NCI-H1092 treated with DMSO at 0.1 percent for 48 hours (cell line): Measurements from ENCODE around the gene BCLAF1.

Source experiments
- DNase-seq: peaks from one replicate; lab custom pipeline; 2025; lab: John Stamatoyannopoulos, UW

Gene BCLAF1, protein sequence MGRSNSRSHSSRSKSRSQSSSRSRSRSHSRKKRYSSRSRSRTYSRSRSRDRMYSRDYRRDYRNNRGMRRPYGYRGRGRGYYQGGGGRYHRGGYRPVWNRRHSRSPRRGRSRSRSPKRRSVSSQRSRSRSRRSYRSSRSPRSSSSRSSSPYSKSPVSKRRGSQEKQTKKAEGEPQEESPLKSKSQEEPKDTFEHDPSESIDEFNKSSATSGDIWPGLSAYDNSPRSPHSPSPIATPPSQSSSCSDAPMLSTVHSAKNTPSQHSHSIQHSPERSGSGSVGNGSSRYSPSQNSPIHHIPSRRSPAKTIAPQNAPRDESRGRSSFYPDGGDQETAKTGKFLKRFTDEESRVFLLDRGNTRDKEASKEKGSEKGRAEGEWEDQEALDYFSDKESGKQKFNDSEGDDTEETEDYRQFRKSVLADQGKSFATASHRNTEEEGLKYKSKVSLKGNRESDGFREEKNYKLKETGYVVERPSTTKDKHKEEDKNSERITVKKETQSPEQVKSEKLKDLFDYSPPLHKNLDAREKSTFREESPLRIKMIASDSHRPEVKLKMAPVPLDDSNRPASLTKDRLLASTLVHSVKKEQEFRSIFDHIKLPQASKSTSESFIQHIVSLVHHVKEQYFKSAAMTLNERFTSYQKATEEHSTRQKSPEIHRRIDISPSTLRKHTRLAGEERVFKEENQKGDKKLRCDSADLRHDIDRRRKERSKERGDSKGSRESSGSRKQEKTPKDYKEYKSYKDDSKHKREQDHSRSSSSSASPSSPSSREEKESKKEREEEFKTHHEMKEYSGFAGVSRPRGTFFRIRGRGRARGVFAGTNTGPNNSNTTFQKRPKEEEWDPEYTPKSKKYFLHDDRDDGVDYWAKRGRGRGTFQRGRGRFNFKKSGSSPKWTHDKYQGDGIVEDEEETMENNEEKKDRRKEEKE

DNA sequence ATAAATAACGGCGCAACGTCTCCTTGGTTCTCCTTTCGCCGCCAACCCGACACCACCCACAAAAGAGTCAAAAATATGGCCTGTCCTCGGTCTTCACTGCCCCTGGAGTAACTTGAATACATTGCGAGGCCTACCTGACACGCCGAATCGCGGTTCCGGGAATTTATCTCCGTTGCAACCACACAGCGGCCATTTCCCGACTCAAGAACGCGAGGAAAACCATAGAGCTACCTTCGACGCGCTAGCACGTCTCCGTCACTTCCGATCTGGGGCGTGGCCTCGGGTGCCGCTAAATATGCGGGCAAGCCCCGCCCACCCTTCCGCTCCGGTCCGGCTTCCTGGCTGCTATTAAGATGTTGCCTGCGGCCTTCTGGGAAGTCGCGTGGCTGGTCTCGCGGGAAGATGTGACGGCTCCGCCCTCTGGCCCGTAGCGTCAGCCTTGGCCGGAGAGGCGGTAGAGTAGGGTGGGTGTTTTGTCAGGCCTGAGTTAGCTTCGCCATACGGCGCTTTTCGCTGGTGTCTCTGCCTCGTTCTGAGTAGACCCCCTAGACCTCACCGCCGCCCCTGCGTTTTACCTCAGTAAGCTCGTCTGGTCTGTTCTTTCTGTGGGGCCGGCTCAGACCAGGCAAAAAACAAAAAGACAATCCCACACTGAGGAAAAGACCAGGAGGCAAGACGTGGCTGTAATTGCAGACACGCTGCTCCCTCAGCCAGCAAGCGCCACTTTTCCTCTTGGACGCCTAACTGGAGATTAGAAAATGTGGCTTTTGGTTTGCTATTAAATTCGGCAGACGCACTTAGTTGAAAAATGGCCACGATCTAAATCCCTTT is at the start of gene BCLAF1:
Gene BCLAF1 (minus strand): TSS at position 268 of the 831 bp plus-strand sequence. CDS start 9,980 bp downstream, outside the sequence.
- DNase-seq, result peak; percentile 98

DNA sequence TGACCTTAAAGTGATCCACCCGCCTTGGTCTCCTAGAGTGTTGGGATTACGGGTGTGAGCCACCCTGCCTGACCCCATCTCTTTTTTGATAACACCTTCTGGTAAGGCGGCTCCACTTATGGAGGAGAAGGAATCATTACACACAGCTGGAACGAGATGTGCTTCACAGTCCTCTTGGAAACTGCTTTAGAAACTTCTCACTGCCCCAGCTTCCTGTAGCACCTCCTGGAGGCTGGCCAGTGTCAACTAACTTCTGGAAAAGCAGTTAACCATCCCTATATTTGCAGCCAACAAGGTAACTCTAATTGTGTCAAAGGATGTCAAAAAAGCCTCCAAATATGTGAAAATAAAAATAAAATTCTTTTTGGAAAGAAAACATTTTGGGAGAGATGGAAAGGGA is 48.8 kb upstream of the BCLAF1 start:
- no peak for DNase-seq

DNA sequence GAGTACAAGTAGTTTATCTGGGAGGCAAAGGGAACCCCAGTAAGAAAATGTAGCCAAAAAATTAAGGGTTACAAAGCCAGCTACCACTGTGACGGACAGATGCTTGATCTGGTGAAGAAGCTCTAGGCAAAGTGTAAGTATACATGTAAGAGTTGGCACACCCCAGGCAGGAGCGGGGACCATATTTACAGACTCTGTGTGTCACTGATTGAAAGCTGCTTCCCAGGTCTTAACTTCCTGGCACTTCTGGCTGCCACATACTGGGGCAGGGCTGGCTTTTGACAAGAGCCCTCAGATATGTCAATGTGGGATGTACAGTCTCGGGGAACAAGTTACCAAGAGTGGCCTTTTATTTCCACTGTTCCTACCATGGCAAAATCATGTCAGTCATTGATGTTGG is 48.0 kb upstream of the BCLAF1 start:
- no peak for DNase-seq

DNA sequence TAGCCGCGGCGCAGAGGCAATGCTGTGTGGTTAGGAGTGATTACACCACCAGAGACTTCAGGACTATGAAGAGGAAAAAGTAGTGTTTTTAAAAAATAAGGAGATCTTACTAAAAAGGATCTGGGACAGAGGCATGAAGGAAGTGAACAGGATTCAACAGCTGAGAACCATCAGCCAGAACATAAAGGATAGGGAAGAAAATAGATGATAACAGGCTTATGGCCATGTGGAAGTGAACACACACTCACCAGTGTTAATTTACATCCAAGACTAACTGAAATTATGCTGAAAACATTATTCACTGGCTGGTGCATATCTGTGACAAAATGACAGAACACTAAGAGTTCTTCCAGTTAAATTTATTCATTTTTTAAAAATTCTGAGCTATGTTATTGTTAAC is 47.5 kb upstream of the BCLAF1 start:
- no peak for DNase-seq

DNA sequence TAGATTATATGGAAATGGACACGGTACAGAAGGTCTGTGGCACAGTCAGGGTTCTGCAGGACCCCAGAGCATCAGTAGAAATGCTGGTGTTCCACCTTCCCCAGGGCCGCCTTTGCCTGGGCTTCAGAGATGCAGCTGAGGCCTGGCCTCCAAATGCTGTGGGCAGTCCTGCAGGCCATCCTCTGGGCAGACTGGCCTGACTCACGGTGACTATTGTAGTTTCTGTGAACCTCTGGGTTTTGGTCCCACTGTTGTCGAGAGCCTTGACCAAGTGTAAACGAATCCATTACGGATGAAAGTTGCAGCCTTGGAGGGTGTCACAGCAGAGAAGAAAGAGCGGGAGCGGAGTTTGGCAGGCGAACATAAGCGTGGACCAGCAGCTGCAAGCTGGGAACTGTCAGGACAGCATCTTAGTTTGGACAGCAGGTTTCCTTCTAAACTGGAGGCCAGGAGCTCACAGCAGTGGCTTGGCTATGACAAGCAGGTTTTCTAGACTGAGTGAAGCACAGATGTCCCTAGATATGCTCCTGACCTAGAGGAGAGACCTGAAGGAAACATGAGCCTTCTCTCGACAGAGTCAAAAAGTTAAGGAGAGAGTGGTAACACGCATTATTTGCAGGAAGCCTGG is 46.2 kb upstream of the BCLAF1 start:
- DNase-seq, result no peak

DNA sequence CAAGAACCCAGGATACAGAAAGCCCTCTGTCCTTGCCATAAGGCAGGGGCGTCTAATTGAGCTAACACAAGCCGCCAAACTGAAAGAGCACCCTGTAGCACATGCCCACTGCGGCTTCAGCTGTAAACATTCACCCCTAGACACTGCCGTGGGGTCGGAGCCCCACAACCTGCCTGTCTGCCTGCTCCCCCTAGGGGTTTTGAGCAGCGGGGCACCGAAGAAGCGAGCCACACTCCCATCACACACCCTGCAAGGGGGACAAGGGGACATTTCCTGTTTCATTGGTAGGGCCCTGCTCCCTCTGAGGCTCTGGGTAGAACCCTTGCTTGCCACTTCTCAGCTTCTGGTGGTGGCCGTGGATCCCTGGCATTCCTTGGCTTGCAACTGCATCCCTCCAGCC is 45.2 kb upstream of the BCLAF1 start:
- no peak for DNase-seq

DNA sequence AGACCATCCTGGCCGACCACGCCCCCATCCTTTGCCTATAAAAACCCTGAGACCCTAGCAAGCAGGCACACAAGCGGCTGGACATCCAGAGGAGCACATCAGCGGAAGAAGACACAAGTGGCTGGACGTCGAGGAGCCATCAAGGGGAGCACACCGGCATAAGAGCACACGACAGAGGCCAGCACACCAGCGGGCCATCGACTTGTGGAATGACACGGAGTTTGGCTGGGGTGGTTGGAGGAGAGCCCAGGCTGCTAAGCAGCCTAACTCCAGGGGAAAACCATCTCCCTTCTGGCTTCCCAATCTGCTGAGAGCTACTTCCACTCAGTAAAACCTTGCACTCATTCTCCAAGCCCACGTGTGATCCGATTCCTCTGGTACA is 44.8 kb upstream of the BCLAF1 start:
- no peak for DNase-seq

DNA sequence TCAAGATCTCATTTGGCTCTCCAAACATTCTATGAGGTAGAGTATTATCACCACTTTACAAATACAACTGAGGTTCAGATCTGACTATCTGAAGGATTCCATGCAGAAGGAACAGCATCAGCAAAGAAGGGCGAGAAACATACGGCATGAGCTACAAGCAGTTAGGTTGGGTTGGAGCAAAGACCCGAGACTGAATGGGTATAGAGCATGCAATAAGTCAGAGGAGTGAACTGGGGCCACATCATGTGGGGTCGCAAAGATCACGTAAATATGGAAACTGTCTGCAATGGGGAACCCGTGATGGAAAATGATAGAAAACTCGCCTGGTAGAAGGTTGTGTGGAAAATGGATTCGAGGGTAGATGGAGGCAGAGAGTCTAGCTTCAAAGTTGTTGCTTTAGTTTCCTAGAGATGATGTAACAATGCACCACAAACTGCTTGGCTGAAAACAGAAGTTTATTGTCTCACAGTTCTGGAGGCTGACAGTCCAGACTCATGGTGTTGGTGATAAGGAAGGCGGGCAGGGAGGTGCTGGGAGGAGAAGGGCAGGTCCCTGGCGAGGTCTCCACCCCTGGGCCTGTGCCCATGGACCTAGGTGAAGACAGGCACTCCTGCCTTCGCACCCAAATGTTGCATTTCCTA is 44.3 kb upstream of the BCLAF1 start:
- no peak for DNase-seq

DNA sequence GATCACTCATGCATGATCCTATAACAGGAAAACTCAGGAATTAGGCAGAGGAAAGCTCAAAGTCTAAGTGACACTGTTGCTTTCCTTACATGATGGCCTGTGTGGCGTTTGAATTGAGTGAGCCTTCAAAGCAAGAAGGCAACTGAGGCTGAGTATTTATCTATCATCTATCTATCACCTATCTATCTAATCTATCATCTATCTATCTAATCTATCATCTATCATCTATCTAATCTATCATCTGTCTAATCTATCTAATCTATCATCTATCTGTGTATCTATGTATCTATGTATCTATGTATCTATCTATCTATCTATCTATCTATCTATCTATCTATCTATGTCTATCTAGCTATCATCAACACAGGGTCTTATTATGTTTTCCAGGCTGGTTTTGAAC is 41.8 kb upstream of the BCLAF1 start:
- DNase-seq, result no peak

DNA sequence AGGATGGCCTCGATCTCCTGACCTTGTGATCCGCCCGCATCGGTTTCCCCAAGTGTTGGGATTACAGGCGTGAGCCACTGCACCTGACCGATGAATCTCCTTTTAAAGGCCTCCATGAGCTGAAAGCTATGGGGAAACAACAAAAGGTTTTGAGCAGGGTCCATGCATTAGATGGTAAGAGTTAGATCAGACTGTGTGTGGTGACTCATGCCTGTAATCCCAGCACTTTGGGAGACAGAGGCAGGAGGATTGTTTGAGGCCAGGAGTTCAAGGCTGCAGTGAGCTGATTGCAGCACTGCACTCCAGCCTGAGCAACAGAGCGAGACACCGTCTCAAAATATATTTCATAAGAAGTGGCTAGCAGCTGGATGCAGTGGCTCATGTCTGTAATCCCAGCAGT is 41.0 kb upstream of the BCLAF1 start:
- no peak for DNase-seq

DNA sequence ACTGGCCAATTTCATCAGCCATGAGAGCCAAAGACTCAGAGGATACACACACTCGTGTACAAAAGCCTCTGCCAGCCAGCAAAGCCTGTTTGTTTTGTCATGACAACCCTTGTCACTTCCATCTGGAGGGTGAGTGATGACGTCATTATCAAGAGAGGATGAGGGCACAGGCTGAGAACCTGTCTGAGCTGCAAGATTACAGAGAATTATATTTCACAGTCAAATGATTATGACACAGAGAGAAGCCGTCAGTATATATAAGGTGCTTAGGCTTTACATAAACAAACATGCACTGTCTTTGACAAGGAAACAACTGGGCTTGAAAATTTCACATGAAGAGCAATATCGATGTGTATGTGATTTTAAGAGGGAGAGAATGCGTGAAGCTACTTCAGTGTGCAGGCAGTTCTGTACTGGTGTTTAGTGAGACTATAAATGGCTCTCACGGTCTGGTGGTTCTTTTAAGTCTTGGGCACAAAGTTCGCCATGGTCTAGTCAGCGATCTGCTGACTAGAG is 36.5 kb upstream of the BCLAF1 start:
- DNase-seq, result peak; percentile 41

DNA sequence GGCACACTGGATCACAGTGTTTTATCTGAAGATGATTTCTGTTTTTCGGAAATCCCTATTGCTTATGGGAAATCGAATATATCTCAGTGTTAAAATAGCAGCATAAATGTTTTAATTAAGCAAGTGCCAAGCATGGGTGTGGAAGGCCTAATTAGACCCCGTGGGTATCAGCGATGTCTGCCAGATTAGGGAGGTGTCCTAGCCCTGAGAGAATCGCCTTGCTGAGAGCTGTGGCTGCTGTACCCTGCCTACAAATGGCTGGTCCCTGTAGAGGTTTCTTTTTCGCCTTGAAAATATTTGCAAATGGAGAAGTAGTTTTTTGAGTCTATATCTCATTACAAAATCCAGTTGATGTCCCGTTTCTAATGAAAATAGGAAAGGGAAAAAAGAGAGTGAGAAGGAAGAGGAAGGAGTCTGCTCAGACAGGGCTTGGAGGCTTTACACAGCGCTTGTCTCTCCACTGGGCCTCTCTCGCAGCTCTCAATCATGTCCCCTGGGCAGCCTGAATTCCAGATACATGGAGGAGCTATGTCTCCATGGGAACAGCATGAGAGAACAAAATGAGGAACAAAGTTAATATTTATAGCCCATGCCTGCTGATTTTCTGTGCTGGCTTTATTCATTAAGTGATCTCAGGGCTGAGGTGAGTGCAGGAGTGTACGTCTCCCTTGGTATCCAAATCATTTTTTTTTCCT is 35.2 kb upstream of the BCLAF1 start:
- no peak for DNase-seq

DNA sequence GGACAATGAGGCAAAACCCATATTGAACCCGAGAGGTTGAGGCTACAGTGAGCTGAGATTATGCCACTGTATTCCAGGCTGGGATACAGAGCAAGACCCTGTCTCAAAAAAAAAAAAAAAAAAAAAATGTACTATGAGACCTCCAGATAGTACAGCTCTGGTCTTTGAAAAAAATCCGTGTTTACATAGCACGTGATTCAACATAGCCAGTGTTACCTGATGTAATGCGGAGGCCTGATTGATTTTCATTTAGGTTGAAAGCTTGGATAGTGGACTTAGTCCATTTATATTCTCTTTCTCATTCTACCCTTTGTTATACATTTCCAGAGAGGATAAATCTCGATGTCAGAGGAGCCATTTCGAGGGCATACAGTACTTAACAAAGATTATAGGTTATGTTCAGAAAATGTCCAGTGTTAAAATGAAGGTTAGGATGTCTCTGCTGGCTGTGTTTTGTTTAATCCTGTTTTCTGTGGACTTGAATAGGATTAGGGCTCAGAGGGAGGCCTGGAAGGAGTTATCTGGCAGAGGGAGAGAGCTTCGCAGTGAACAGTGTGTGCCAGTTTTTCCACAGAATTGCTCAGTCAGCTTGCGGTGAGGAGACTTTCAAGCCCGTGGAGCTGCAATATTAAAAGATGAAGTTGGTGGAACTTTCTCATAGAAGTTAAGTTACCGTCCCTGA is 33.9 kb upstream of the BCLAF1 start:
- DNase-seq, result no peak

DNA sequence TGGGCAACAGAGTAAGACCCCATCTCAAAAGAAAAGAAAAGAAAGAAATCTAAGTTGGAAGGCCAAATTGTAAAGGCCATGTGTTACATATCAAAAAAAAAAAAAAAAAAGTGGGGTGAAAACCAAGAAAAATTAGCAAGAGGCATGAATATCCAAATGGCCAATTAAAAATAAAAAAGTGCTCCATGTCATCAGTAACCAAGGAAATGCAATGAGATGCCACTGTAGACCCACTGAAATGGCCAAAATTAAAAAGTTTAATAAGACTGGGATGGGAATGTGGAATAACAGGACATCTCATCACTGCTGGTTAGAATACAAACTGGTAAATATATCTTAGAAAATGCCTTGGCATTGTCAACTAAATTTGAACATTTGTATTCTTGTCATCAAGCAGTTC is 30.1 kb upstream of the BCLAF1 start:
- DNase-seq, result no peak

DNA sequence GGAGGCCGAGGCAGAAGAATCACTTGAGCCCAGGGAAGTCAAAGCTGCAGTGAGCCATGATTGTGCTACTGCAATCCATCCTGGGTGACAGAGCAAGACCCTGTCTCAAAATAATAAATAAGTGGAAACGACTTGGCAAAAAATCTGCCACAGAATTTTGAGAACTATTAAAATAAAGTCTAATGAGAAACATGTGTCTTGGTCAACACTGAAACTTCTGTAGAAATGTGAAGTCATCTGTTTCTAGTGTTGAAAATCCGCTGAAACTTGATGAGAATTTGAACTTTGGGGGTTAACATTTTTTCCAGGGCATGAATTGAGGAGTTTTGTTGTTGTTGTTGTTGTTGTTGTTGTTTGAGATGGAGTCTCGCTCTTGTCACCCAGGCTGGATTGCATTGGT is 29.0 kb upstream of the BCLAF1 start:
- no peak for DNase-seq

DNA sequence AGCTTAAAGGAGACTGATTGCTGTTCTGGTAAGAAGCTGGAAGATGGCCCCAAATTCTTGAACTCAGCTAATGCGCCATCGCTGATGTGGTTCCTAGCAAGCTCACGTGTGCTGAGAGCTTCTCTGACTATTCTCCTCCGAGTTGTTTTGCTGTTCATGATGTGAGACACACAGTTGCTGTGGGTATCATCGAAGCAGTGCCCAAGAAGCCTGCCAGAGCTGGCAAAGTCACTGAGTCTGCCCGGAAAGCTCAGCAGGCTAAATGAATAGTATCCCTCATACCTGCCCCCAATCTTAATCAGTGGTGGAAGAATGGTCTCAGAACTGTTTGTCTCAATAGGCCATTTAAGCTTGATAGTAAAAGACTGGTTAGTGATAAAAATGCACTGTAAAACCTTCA is 28.3 kb upstream of the BCLAF1 start:
- DNase-seq, result no peak

DNA sequence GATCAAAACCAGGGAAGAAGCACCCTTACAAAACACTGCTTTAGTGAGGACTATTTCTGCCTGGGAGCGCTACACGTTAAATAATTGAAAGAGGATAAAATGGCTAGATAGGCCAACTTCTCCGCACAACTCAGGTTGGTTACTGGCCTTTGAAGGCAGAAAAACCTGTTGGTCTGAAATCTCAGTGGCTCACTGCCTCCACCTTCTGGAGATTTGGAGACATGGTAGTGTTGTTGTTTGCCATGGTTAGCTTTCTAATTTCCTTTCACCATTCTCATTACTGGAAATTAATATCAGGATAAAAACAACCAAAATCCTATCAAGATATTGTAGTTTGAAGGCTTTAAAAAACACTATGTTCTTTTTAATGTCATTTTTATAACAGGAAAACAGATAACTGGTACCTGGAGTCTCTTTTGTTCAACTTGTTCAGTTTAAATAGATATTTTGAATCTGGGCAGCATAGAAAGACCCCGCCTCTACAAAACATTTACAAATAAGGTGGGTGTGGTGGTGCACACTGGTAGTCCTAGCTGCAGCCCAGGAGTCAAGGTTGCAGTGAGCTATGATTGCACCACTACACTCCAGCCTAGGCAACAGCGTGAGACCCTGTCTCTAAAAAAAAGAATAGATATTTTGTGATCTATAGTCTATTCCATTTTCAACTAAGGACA is 27.5 kb upstream of the BCLAF1 start:
- DNase-seq, result peak; percentile 19

DNA sequence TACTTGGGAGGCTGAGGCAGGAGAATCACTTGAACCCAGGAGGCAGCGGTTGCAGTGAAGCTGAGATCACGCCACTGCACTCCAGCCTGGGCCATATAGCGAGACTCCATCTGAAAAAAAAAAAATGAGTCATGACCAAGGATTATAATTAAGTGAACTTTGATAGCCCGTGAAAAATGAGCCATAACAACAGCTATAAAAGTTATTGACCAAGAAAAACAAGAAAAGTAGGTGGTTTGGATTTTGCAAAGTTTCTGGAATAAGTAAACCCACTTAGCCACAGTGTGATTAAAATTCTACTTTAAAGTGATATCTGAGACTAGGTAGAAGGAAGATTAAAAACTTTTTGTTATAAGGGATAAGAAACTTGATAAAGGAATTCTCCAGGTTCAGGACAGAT is 25.9 kb upstream of the BCLAF1 start:
- no peak for DNase-seq

DNA sequence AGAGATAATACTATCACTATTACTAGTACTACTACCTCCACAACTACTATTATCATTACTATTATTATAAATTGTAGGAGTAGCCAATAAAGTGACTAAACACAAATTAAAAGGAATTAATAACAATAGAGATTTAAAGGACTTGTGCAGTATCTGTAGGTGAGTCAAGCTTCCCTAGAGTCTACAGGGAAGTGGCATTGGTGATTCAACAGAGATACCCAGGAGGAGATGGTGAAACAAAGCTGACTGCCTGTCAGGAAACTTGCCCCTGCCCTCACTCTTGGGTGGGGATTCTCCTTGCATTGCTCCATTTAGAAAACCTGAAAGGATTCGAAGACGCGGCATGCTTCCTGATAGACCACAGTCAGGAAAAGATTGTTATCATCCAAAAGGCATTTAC is 23.3 kb upstream of the BCLAF1 start:
- DNase-seq, result no peak
